HG03159 (cell line): Measurements from ENCODE around the gene ATP5MC2.
"Not testable (repeated sequence)": the region's sequence is repeated elsewhere in the genome, so short reads cannot be mapped to it uniquely, and the experiment has no call there.

ENCODE experiments used
- ATAC-seq: cut with Tn5 transposase; IDR thresholded peaks from one replicate; pipeline ENCODE4 v1.9.1; 2021; ENCODE audit warnings: mild to moderate bottlenecking, moderate library complexity; ENCODE audit not compliant: unreplicated experiment

Gene ATP5MC2

DNA sequence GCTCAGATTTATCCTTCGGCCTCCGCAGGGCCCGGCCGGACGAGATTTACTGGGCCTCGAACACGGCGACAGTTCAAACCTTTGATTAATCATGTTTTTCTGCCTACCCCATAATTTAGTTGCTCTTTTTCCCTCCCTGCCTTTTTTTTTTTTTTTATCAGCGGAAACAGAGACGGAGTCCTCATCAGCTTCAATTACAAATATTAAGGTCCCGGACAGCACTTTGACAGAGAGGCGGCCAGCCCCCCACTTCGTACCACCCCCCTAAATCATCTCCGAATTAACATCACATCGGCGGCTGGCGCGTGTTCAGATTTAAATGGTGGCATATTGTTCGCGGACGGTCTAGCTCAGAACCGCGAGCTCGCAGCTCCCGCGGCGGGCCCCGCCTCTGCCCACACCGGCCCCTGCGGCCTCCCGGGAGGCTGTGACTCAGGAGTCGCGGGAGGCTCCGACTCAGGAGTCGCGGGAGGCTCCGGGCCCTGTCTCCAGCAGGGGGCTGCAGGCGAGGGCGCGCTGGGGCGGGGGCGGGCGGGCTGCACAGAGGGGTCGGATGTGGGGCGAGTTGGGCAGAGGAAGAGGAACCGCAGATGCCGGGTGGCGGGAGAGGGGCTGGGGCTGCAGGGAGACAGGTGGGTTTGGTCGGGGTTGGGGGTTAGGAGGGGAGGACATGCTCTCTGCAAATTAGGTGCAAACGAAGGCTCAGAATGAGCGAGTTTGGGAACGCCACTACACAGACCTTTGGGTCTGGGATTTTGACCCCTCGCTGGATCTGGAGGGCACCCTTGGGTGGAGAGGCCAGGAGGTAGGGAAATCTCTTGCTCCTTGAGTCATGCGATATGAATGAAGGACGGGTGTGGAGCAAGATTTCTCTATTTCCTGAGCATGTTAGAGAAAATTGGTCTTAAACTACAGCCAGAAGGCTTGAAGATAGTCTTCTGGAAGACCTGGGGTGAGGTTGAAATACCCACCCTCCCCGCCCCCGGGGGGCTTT is 19.6 kb upstream of the ATP5MC2 start:
- no peak for ATAC-seq

DNA sequence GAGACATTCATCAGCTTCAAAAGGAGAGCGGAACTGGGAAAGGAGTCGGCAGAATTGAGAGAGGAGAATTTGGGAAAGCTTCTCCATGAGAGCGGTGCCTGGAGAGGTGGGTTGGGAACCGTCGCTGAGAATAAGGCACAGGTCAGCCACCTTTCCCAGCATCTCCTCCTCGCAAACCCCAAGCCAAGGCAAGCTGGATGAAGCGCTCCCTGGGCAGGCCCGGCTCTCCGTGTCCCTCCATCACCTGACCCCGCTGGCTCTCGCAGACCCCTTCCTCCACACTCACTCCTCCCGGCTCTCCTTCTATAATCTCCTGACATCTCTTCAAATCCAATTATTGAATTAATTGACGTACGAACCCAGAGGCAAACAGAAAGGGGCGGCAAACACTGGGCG is 18.9 kb upstream of the ATP5MC2 start:
- no peak for ATAC-seq

DNA sequence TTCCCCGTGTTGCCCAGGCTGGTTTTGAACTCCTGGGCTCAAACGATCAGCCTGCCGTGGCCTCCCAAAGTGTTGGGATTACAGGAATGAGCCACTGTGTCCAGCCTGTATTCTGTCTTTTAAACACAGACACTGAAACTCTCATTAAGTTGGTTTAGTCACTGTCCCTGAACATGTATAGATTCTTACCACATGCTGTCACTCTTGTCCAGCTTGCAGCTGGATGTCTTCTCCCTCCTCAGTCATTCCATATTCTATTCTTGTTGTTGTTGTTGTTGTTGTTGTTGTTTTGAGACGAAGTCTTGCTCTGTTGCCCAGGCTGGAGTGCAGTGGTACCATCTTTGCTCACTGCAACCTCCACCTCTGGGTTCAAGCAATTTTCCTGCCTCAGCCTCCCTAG is 12.3 kb upstream of the ATP5MC2 start:
- ATAC-seq = no peak

DNA sequence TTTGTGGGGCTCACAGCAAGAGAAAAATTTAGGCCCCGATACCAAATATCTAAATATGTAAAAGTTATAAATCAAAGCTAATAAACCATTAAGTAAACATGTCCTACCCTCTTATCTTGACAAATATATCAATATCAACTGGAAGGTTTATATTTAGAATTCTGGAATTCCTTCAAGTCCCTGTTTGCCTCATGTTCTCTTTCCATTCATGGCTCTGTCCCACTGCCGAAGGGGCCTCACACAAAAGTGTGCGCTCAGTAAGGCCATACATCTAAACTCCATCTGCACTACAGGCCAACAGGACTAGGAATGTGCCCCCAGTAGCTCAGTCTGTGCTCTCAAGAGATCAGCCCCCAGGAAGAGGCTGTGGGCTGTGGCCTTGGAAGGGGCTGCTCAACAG is 10.6 kb upstream of the ATP5MC2 start:
- no peak for ATAC-seq

DNA sequence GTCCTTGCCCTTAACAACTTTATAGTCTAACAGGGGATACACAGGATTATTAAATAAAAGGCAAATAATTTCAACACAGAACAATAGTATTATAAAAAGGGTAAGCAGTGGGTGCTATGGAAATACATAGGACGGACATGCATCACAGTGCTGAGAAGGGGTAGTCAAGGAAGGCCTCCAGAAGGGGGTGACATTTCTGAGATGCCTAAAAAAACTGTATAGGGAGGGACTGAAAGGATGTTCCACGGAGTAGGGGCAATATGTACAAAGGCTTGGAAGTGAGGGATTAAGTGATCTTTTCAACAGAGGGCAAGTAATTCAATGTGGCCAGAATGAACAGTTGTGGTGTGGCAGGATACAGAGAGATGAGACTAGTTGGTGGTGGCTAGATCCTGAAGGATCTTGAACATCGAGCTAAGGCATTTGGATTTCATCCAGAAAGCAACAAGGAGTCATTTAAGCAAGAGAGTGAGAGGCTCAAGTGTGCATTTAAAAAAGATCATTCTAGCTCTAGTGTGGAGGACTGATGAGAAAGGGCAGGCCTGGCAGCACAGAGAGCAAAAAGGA is 8.9 kb upstream of the ATP5MC2 start:
- no peak for ATAC-seq

DNA sequence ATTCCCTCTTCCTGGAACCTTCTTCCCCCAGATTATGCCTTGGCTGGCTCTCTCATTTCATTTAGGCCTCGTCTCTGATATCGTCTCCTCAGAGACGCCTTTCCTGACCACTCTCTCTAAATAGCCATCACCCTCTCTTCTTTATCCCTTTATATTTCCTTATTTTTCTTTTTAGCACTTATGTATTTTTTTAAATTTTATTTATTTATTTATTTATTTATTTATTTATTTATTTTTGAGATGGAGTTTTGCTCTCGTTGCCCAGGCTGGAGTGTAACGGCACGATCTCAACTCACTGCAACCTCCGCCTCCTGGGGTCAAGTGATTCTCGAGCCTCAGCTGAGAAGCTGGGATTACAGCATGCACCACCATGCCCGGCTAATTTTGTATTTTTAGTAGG is 8.1 kb upstream of the ATP5MC2 start:
- ATAC-seq = no peak

DNA sequence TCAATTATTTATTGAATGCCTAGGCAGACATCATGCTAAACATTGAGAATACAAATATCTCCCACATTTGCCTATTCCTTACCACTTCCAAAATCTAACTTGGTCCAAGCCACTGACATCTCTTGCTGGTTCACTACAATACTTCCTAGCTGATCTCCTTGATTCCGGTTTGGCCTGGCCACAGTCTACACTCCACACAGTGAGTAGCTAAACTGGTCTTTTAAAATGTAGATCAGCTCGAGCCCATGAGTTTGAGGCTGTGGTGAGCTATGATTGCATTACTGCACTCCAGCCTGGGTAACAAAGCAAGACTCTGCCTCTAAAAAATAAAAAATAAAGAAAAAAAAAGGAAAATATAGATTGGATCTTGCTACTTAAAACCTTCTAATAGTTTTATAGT is 7.6 kb upstream of the ATP5MC2 start:
- no peak for ATAC-seq

- not testable (repeated sequence) for ATAC-seq
Measured at GRCh38 chr12:53680061-53680460, 4.2 kb upstream of the ATP5MC2 start.

DNA sequence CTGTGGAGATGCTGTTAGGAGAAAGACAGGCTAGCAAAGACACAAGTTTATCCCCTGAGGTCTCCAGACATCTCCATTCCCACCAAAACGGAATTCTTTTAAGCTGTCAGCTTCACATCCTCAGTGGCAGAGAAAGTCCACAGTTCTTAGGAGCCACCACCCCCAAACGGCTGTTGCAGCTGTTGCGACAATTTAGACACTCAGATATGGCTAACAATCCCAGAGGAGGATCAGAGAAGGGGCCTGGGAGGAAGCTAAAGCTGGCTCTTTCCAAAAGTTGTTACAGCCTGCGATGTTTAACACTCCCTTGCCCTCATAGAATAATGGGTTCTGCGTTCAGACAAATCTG is 1.9 kb upstream of the ATP5MC2 start:
- no peak for ATAC-seq

DNA sequence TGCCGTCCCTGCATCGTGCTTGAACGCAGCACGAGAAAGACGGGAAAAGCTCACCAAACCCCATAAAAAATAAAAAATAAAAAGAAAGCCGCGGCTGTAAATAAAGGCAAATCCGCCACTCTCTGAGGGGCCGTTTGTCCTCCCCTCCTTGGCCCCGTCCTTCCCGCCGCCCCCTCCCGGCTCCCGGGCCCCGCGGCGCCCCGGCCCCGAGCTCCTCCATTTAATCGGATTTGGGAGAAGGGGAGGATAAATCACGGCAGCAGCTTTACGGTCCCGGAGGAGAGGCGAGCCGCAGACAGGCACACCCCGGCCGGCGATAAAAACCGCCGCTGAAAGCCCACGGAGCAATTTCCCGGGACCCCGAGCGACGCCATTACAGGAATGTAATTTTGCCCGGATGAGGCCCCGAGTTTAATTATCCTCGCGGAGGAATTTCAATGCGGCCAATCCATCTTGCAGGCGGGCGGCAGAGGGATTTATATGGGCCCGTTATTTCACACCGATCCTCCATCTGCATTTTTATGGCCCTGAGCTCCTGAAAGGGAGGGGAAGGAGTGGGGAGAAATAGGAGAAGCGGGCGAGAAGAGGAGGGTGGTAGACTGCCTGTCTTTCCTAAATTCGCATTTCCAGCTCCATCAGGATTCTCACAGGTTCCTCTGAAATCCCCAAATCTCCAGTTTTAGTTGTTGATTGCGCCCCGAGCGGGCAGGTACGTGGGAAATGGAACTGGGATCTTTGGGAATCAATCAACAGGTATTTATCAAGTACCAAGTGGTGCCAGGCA is 1.3 kb upstream of the ATP5MC2 start:
- no peak for ATAC-seq

DNA sequence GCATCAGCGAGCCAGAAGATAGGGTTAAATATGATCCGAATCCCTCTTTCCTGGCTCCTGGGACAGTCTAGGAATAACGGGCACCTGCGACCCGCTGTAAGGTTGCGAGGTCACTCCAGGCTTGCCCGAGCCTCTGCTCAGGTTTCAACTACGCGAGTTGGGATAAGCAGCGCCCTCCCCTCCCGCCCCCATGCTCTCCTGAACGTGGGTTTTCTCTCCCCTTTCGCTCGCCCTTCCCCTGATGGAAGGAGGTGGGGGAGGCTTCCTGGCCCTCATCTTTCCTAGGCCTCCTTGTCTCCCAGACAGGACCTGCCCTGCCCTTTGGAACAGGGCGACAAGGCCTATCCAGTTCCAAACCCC is 753 bp upstream of the ATP5MC2 start:
- no peak for ATAC-seq

- ATAC-seq = no peak
Measured at GRCh38 chr12:53674977-53675700, 744 bp downstream of the ATP5MC2 start.

DNA sequence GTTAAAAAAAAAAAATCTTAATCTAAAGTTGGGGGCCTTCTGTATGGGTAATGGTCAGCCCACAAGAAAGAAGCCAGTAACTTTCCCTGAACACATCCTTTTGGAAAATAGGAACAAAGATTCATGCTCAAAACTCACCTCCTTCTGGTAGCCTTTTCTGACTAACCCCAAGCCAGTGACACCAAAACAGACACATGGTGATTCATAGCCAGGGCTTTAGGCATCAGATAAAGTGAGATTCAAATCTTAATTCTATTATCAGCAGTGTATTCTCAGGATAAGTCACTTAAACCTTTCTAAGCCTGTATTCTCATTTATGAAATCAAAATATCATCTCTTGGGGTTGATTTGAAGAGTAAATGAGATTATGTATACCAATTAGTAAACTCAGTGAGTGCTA is 4.9 kb downstream of the ATP5MC2 start:
- no peak for ATAC-seq

DNA sequence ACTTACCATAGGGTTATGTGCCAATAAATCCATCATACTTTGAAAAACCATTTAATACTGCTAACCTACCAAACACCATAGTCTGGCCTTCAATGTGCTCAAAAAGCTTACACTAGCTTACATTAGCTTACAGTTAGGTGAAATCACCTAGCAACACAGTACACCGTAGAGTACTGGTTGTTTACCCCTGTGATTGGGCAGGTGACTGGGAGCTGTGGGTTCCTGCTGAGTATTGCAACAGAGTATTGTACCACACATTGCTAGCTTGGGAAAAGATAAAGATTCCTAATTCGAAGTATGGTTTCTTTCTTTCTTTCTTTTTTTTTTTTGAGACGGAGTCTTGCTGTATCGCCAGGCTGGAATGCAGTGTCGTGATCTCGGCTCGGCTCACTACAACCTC is 5.6 kb downstream of the ATP5MC2 start:
- ATAC-seq = no peak

GRCh38 chr12:53667080-53667479 is 8.8 kb downstream of the ATP5MC2 start:
- no peak for ATAC-seq

GRCh38 chr12:53664936-53665335 is 10.9 kb downstream of the ATP5MC2 start:
- no peak for ATAC-seq

GRCh38 chr12:53664191-53664590 is 11.7 kb downstream of the ATP5MC2 start:
- ATAC-seq = no peak

GRCh38 chr12:53660041-53660440 is 15.8 kb downstream of the ATP5MC2 start:
- ATAC-seq = no peak

- ATAC-seq = no peak
Measured at GRCh38 chr12:53659571-53659981, 16.3 kb downstream of the ATP5MC2 start.

DNA sequence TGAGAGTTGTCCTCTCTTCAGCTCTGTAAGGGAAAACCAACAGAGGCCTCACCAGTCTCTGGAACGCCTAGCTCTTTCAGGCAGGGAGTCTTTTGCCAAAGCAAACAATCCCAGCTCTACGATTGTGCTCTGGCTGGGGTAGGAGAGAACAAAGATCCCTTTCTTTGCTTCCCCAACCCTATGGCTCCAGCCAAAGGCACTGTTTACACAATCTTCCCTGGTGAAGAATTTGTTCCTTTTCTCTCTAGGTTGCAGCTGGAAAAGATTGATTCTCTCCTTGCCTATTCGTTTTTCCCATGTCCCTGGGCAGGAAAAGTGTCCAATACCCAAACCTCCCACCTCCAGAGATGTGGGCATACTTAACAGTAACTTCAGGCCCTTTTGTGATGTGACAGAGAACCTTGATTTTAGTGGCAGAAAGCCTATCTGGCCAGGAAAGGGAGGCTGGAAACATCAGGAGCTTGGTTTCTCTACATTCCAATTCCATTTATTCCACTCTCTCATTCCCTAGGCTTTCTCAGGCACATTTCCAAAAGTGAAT is 16.8 kb downstream of the ATP5MC2 start:
- ATAC-seq = no peak

GRCh38 chr12:53657041-53657440 is 18.8 kb downstream of the ATP5MC2 start:
- no peak for ATAC-seq
